ENCODE measurements around the gene CEP68.

CEP68 gene

DNA sequence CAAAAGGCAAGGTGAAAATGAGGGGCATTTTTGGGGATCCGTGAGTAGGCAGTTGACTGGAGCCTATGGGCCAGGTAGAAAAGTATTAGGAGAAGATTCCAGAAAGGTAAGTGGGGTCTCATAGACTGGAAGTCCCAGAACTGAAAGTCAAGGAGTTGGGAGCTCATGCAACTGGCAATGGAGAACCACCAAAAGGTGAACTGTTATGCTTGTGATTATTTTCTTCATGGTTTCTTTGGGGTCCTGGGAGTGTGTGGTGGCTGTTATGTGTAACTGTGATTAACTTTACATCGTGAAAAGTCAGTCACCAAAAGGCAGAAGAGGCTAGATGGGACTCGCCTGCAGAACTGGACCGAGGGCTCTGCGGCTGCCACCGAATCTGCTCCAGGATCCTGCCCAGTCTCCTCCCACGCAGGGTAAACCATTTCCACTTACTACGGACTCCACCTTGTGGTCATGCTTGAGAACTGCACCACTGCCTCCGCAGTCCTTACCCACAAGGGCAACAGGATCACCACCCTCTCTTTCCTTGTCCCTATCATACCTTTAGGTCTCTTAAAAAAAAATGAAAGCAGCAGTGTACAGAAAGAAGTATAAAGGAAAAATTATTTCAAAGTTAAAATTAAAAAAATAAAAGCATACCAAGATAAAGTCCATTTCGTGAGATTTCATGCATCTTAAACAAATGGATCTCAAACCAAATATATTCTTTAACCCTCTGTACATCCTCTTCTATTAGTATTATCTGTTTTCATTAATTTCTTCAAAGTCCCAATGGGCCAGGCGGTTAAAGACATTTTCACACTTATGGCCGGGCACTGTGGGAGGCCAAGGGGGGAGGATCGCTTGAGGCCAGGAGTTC, 15.6 kb upstream of the CEP68 start:
- TF ChIP-seq GATA2 (IDR thresholded peaks at IDR 0.05; ENCODE audit: low read depth, low read length) (no peak), GATA3 (IDR thresholded peaks at IDR 0.05; ENCODE audit: low read depth, low read length) (no peak)

DNA sequence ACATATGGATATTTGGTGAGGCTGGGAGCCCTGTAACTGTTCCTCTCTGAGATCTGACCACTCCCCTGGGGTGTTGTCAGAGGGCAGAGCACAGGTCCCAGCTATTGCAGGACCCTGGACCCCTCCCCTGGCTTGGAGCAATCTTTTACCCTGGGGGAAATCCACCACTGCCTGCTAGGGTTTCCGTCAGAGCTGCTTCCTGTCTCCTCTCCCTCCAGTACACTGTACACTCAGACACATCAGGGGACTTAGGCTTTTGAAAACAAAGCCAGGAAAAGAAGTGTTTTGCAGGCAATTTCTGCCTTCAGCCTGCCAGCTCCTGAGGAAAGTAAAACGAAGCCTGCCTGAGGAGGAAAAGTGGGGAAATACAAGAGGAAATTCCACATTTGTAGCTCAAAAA, 13.2 kb upstream of the CEP68 start:
- no peak for TF ChIP-seq GATA2 (IDR thresholded peaks at IDR 0.05; ENCODE audit: low read depth, low read length)
- no peak for TF ChIP-seq GATA3 (IDR thresholded peaks at IDR 0.05; ENCODE audit: low read depth, low read length)

DNA sequence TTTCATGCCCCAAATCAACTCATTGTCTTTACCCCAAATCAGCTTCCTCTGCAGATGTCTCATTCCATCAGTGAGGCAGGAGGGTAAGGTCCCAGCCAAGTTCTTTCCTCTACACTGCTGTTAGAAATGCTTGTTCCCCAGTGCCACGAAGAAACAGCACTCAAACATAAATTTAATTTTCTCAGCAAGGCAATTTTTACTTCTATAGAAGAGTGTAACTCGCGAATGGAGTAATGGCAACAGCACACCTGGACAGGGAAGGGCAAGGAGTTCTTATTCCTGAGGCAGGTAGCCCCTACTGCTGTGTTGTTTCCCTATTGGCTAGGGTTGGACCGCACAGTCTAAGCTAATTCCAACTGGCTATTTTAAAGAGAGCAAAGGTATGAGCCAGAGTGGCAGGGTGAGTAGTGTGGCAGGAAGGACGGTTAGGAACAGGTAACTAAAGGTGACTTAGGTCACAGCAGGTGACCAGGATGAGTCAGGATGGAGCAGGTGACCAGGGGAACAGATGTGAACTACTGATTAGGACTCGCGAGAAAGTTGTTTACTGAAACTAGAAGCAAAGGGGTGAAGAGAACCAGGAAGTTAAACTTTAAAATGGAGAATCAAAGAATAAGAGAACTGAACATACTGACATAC, 12.0 kb upstream of the CEP68 start:
- TF ChIP-seq GATA3 (IDR thresholded peaks at IDR 0.05; ENCODE audit: low read depth, low read length): no peak
- no peak for TF ChIP-seq GATA2 (IDR thresholded peaks at IDR 0.05; ENCODE audit: low read depth, low read length)

DNA sequence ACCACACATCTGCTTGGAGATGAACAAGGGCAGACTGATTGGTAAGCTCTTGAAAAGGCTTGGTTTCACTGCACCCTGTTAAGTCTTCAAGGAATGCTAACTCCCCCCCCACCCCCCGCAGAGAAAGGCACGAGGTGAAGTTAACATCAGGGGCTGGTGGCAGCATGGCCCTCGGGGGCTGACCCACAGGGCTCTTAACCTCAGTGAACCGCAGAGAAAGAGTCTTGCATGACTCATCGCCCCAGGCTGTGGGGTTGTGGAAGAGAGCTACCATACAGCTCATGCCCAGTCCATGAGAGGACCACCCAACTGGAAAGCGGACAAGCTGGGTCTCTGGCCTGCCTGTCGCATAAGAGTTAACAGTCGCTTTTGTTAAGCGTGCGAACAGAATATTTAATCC, 10.6 kb upstream of the CEP68 start:
- no peak for TF ChIP-seq GATA2 (IDR thresholded peaks at IDR 0.05; ENCODE audit: low read depth, low read length)
- no peak for TF ChIP-seq GATA3 (IDR thresholded peaks at IDR 0.05; ENCODE audit: low read depth, low read length)

DNA sequence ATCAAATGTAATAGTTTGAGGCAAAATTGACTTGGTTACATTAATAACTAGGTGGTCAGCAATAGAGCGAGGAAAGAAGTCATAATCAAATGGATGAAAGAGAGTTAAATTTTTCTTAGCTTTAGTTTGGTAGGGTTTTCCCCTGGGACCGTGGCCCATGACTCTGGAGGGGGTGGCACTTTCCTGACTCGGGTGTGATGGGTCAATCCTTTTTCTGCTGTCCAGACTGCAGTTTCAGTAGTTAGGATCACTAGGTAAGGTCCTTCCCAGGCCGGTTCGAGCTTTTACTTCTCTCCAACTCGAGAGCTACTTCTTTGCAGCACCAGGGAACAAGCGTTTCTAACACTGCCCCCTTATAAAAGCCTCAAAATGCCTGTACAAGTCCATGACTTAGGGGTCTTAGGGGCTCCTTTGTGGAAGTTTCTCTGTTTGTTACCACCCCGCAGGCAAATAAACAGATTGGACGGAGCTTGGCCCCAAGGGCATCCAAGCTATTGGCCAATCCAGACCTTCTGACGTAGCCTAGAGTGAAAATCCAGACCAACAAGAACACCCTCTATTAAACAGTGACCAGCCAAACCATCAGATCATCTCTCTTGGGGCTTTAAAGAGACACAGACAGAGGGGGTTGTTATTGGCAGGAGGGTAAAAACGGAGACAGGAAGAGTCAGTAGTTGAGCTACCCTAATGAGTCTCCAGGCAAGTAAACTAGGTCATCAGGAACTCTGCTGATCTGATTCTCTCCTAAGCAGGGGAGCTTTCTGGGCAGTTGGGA, 9.4 kb upstream of the CEP68 start:
- TF ChIP-seq GATA3 (IDR thresholded peaks at IDR 0.05; ENCODE audit: low read depth, low read length): no peak
- TF ChIP-seq GATA2 (IDR thresholded peaks at IDR 0.05; ENCODE audit: low read depth, low read length): no peak

DNA sequence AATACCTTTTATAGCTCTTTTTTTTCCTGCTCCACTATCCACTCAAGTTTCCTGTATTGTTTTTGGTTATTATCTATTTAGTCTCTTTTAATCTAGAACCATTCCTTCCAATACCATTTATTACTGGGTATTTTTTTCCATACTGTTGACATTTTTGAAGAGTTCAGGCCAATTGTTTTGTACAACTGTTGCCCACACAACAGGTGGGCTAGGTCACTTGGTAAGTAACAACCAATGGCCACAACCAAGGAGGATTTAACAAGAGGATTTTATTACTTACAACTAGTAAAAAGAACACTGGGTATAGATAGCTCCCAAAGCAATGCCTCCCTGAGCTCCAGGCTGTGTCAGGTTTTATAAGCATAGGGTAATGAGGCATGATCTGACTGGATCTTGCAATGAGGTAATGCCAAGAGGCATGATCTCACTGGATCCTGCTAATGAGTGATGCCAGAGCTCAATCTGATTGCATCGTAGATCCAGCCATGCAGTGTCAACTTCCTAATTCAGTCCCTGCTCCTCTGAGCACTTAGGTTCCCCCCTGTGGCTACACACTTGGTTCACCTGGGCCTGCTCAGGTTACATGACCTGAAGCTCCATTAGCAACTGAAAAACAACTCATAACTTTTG, 7.1 kb upstream of the CEP68 start:
- no peak for TF ChIP-seq GATA2 (IDR thresholded peaks at IDR 0.05; ENCODE audit: low read depth, low read length)
- no peak for TF ChIP-seq GATA3 (IDR thresholded peaks at IDR 0.05; ENCODE audit: low read depth, low read length)

DNA sequence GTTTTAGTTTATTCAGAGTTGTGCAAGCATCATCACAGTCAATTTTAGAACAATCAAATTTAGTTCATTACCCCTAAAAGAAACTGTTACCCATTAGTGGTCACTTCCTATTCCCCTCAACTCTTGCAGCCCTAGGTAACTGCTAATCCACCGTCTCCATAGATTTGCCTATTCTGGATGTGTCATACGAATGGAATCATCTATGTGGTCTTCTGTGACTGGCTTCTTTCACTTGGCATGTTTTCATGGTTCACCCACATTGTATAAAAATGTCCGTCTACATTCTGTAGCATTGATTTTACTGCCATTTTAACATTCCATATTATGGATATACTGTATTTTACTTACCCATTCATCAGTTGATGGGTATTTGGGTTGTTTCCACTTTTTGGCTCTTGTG, 5.3 kb upstream of the CEP68 start:
- TF ChIP-seq GATA2 (IDR thresholded peaks at IDR 0.05; ENCODE audit: low read depth, low read length) (no peak), GATA3 (IDR thresholded peaks at IDR 0.05; ENCODE audit: low read depth, low read length) (no peak)

DNA sequence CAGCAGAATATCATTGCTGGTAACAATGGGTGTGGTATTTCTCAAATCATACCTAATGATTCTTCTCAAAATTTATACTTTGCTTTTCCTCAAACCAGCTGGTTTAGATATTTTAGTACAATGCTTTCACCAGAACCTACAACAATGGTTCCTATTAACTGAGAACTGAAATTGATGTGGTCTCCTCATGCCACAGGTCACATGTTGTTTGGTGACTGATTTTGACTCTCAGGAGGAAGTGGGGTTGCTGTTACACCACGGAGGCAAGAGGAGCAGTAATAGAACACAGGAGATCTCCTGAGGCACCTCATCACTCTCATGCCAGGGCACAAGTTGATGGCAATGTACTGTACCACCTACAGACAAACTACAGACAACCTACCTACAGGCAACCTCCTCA, 3.0 kb upstream of the CEP68 start:
- no peak for TF ChIP-seq GATA2 (IDR thresholded peaks at IDR 0.05; ENCODE audit: low read depth, low read length)
- no peak for TF ChIP-seq GATA3 (IDR thresholded peaks at IDR 0.05; ENCODE audit: low read depth, low read length)

DNA sequence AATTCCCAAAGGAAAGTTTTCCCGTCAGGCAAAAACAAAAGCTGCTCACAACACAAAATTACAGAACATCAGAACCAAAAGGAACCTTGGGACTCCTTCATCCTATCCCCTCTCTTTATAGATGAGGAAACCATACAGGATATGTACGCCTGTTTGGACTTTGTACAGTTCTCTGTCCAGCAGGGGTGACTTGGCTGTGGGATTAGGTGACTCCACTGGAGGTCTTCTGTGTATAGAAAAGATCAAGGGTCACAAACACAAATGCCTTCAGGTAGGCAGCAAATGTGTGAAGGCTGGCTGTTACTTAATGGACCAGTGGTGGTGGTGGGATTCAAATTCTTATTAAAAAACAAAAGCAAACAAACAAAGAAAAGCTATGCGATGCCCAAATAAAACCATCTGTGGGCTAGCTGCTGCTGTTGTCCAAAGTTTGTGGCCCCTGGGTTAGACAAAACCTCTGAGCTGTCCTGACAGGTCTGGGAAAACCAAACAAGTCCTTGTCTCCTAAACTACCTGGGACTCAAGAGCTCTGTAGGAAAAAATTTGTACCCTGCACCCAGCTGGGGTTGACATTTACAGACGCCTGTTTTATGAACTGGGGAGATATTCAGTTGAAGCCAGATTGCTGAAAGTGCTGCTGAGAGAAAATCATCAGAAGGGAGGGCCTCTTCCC, 1.3 kb upstream of the CEP68 start:
- TF ChIP-seq GATA3 (IDR thresholded peaks at IDR 0.05; ENCODE audit: low read depth, low read length) (no peak), GATA2 (IDR thresholded peaks at IDR 0.05; ENCODE audit: low read depth, low read length) (no peak)

DNA sequence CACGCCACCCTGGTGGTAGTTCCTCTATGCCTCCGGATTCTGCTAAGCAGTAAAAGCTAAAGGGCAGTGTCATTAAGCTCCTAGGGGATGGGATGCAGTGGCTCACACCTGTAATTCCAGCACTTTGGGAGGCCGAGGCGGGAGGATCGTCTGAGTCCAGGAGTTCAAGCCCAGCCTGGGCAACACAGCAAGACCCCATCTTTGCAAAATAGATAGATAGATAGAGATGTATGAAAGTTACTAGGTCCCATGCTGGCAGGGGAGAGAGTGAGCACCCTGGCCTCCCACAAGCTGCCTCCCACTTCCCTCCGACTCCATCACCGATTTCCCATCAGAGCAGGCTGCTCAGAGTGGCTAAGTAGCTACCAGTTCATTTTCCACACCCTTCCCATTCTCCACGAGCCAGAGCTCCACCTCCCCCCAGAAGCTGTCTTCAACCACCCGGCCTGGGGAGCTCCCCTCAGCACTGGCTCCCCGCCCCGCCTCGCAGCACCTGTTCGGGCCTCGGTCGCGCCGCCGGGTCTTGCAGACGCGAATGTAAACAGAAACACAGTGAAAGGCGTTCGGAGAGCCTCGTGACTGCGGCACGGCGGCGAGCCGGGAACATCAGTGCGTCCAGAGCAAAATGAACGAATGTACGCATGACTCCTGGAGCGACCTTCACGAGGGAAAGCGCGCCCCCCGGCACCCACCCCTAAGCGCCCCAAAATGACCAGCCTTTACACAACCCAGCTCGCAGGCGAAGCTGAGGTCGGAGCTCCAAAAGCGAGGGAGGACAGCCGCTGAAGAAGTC, 598 bp upstream of the CEP68 start:
- TF ChIP-seq GATA2 (IDR thresholded peaks at IDR 0.05; ENCODE audit: low read depth, low read length) (no peak), GATA3 (IDR thresholded peaks at IDR 0.05; ENCODE audit: low read depth, low read length) (no peak)

DNA sequence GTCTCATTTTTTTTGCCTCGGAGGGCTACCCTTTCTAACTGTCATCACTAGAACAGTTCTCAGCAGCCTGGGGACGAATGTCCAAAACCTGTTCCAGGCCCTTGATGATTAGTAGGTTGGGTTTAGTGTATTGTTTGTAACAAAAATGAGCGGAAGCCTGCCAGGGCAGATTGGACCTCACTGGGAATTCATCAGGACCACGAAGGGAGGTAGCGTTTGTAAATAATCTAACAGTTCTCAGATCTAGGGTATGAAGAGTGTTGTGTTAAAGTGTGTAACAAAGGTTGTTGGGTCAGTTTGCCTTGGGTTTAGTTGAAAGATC, 799 bp downstream of the CEP68 start:
- no peak for TF ChIP-seq GATA2 (IDR thresholded peaks at IDR 0.05; ENCODE audit: low read depth, low read length)
- no peak for TF ChIP-seq GATA3 (IDR thresholded peaks at IDR 0.05; ENCODE audit: low read depth, low read length)

DNA sequence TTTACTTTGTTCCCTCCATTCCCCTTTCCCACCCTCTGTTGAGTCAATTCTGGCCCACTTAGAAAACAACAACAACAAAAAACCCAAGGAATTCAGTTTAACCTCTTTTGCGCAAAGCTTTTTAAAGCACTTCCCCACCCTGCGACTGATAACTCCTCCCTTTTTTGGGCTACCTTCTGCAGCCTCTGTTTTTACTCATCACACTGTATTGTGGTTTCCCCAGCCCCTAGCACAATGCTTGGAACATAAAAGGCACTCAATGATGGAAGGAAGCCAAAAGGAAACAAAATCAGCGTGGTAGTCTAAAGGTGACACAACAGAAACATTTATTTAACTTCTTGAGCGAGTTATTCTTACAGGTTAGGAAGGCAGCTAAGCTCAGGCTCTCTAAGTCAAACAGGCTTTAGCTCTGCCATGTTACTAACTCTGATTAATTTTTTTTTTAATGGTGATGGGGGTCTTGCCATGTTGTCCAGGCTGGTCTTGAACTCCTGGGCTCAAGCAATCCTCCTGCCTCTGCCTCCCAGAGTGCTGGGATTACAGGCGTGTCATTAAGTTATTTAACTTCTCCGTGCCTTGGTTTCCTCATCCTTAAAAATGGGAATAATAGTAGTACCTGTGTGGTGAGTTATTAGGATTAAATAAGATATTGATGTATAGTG, 1.3 kb downstream of the CEP68 start:
- TF ChIP-seq GATA2 (IDR thresholded peaks at IDR 0.05; ENCODE audit: low read depth, low read length) (no peak), GATA3 (IDR thresholded peaks at IDR 0.05; ENCODE audit: low read depth, low read length) (no peak)
